Measurements from ENCODE around the gene PARD3.

The PARD3 gene

GRCh38 chr10:34407324-34407805, 407.7 kb downstream of the PARD3 start:
- ChIA-PET POLR2A (no interaction called here), CTCF (no interaction called here)
- TF ChIP-seq, protein P1, sequence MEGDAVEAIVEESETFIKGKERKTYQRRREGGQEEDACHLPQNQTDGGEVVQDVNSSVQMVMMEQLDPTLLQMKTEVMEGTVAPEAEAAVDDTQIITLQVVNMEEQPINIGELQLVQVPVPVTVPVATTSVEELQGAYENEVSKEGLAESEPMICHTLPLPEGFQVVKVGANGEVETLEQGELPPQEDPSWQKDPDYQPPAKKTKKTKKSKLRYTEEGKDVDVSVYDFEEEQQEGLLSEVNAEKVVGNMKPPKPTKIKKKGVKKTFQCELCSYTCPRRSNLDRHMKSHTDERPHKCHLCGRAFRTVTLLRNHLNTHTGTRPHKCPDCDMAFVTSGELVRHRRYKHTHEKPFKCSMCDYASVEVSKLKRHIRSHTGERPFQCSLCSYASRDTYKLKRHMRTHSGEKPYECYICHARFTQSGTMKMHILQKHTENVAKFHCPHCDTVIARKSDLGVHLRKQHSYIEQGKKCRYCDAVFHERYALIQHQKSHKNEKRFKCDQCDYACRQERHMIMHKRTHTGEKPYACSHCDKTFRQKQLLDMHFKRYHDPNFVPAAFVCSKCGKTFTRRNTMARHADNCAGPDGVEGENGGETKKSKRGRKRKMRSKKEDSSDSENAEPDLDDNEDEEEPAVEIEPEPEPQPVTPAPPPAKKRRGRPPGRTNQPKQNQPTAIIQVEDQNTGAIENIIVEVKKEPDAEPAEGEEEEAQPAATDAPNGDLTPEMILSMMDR (IDR thresholded peaks at IDR 0.05; ENCODE audit: insufficient read depth, low read length, missing control alignments) = no peak
- H3K4me3 ChIP-seq (ENCODE audit: low read depth, low read length) = no peak overlapping the region
- no peak for DNase-seq (ENCODE audit: low read depth, low spot score)

GRCh38 chr10:34406463-34407323, 408.4 kb downstream of the PARD3 start:
- ChIA-PET CTCF (no interaction called here), POLR2A (no interaction called here)
- H3K4me3 ChIP-seq (ENCODE audit: low read depth, low read length) = no peak overlapping the region

DNA sequence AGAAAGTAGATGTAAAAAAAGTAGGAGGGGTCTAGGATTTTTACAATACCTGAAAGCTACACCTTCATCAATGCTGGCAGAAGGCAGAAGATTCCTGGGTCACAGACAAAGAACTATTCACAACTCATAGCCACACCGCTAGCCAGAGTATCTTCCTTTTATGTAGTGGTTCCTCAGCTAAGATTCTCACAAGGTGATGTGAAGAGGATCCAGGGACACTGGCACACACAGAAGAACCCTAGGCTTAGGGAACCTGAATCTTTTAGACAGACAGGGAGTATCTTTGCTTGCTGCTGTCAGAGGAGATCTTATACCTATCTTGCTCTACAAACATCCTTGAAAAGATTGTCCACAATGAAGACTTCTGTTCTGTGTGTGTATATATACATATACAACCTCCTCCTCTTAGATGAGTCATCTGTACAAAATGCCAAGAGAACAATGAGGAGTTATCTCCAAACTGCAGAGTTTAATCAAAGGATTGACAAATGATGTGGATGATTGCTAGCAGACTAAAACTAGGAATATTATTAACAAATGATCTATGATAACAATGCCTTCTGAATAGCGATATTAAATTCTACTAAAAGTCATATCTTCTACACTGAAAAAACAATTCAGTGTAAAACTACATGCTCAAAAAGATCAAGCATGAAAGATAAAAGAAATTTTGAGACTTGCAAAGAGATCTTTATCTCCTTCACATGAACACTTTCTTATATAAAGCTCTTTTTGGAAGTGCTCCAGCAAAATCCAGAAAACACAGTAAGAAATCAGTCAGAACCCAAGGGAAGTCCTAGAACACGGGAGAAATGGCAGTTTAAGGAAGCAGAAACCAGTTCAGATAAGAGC, 409.3 kb downstream of the PARD3 start:
- POLR2A ChIA-PET = no interaction called here
- no peak overlapping the region for H3K4me3 ChIP-seq (ENCODE audit: low read depth, low read length)
- TF ChIP-seq, protein P1 (IDR thresholded peaks at IDR 0.05; ENCODE audit: insufficient read depth, low read length, missing control alignments) = no peak
- CTCF ChIA-PET = no interaction called here
- no peak for DNase-seq (ENCODE audit: low read depth, low spot score)

More at GRCh38 chr10:34406463-34407323, 408.4 kb downstream of the PARD3 start:
- TF ChIP-seq, protein P1 (IDR thresholded peaks at IDR 0.05; ENCODE audit: insufficient read depth, low read length, missing control alignments) = no peak
- no peak for DNase-seq (ENCODE audit: low read depth, low spot score)

- DNase-seq (ENCODE audit: low read depth, low spot score) = peak; percentile 29
- H3K4me3 ChIP-seq (ENCODE audit: low read depth, low read length) = no peak overlapping the region
- POLR2A ChIA-PET = no interaction called here
- TF ChIP-seq, protein P1 (IDR thresholded peaks at IDR 0.05; ENCODE audit: insufficient read depth, low read length, missing control alignments) = no peak
- CTCF ChIA-PET = no interaction called here
Observed at GRCh38 chr10:34403512-34403911, 411.6 kb downstream of the PARD3 start.

DNA sequence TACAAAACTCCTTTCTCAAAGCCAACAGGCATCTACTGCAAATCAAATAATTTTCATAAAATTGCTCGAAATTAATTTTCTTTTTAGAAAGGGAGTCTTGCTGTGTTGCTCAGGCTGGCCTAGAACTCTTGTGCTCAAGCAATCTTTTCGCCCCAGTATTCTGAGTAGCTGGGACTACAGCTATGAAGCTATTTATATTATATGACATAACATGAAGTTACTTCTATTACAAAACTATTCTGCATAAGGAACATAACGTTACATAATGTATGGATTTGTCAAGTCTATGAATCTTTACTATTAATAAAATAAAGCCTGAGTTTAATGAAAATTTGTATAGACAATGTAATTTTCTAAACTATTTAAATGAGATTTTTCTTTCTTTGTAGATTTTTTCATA, 415.0 kb downstream of the PARD3 start:
- no peak overlapping the region for H3K4me3 ChIP-seq (ENCODE audit: low read depth, low read length)
- no peak for DNase-seq (ENCODE audit: low read depth, low spot score)
- TF ChIP-seq, protein P1 (IDR thresholded peaks at IDR 0.05; ENCODE audit: insufficient read depth, low read length, missing control alignments) = no peak
- ChIA-PET CTCF (interaction anchor here (0.7 to 0.9 kb wide), 2 partner anchors 16 to 239 kb away, joined by 3 read pairs; no protein-coding TSS in a partner anchor), POLR2A (no interaction called here)

DNA sequence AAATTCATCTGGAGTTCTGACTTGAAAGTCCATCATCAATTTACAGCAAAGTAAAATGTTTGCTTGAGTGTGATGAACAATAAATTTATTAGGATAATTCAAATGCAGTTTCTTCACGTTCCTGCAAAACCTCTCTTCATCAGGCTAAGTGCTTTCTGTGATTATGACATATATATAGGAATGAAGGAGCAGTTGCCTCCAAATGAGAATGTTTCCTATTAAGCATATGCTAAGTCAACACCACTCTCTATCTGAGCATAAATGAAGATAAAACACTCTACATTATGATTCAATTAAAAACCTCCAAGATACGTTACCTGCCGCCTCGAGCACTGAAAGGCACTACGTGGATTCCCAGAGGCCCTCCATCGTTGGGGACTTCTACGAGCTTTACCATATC, 416.1 kb downstream of the PARD3 start:
- no peak overlapping the region for H3K4me3 ChIP-seq (ENCODE audit: low read depth, low read length)
- TF ChIP-seq, protein P1 (IDR thresholded peaks at IDR 0.05; ENCODE audit: insufficient read depth, low read length, missing control alignments) = no peak
- CTCF ChIA-PET = no interaction called here
- no peak for DNase-seq (ENCODE audit: low read depth, low spot score)
- POLR2A ChIA-PET = no interaction called here

All from AG04449 (cell line).